Liver (tissue), 3 donors: ENCODE measurements around the gene RNFT2.

Source experiments
- ATF3 ChIP-seq: IDR thresholded peaks from 2 replicates; pipeline ENCODE4 v1.6.1; 2016; ENCODE audit warnings: antibody characterized with exemption
- CTCF ChIP-seq: fragments of 150-350 bp; IDR thresholded peaks from 2 replicates; pipeline ENCODE4 v1.5.1; 2017; ENCODE audit warnings: improper control_type of control experiment, low read depth, low read length; ENCODE audit not compliant: missing input control
- EGR1 ChIP-seq, 2 donors: IDR thresholded peaks; 2 replicates each; pipeline ENCODE4 v1.6.1; 2016 to 2018; ENCODE audit warnings: antibody characterized with exemption in 2 of 2, low read depth in 2 of 2
- HNF4G ChIP-seq: IDR thresholded peaks from 2 replicates; pipeline ENCODE4 v1.6.1; 2016; ENCODE audit warnings: antibody characterized with exemption
- MAX ChIP-seq: IDR thresholded peaks from 2 replicates; pipeline ENCODE4 v1.6.1; 2016; ENCODE audit warnings: antibody characterized with exemption
- RAD21 ChIP-seq, 2 donors: IDR thresholded peaks; 2 replicates each; pipeline ENCODE4 v1.6.1; 2016; ENCODE audit warnings: antibody characterized with exemption in 2 of 2, mild to moderate bottlenecking in 2 of 2
- TAF1 ChIP-seq: conservative IDR thresholded peaks from 2 replicates; pipeline ENCODE4 v1.6.1; 2016; ENCODE audit warnings: antibody characterized with exemption, mild to moderate bottlenecking
- YY1 ChIP-seq: IDR thresholded peaks from 2 replicates; pipeline ENCODE4 v1.6.1; 2016; ENCODE audit warnings: antibody characterized with exemption, mild to moderate bottlenecking
- ZBTB33 ChIP-seq: IDR thresholded peaks from 2 replicates; pipeline ENCODE4 v1.6.1; 2016; ENCODE audit warnings: antibody characterized with exemption
- donor health status: healthy.
- donor health status: healthy.

DNA sequence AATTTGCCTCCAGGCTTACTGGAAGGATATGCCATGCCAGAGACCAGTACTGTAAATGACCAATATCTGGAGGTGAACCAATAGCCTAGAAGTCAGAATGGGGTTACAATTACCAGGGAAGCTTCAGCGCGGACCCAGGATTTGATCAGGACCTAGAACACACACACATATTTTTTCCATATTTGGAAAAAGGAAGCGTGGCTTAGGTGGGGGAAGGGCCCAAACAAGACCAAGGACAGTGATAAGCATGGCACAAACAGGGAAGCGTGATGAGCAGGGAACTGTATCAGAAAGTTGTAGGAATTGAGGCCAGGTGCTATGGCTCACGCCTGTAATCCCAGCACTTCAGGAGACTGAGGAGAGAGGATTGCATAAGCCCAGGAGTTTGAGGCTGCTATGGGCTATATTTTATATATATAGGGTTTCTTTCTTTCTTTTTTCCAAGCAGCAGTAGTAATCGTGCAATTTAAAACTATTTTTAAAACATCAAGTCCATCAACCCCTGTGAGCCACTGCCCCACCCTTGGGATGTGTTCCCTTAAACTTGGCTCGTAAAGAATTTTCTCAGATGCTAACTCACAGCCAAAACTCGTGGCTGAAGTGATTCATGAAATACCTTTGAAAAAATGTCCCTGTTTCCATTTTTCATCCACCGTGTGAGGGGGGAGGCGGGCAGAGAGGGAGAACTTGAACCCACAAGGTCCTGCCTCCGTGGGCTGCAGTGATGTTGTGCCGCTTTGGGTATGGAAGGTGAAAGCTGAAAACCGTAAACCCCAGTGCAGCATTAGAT lies 126.5 kb downstream of the RNFT2 start:
- TF ChIP-seq YY1 (no peak), CTCF (no peak), HNF4G (no peak), ATF3 (no peak), ZBTB33 (no peak), TAF1 (no peak), RAD21 (IDR thresholded peaks at IDR 0.05) (no peak), EGR1 (IDR thresholded peaks at IDR 0.05; ENCODE audit: low read depth in 2 of 2) (no peak), MAX (no peak)
